Liver (tissue), 9 donors: ENCODE results near the gene MYO15B. TPM values are rescaled to one million over a fixed set of nuclear protein-coding genes. Genes with fewer than 3 reads are reported as not detected.

Experiments
- DNase-seq: peaks from one replicate; pipeline ENCODE4 v3.0.0-alpha.2; 2017; ENCODE audit warnings: low spot score
- H3K27ac ChIP-seq, 2 donors: one replicate each; pipeline ENCODE4 v1.7.0; 2013; ENCODE audit warnings: inconsistent platforms in 2 of 2, low read length in 2 of 2, control low read depth in 1 of 2, low read depth in 1 of 2, mild to moderate bottlenecking in 1 of 2
- H3K27me3 ChIP-seq, 4 donors: one replicate each; pipeline versions ENCODE4 v1.6.1 to v1.7.0; 2013; ENCODE audit warnings: low read length in 3 of 4, inconsistent platforms in 1 of 4, mild to moderate bottlenecking in 1 of 4, moderate library complexity in 1 of 4; ENCODE audit not compliant: control insufficient read depth in 4 of 4, insufficient read depth in 4 of 4
- H3K36me3 ChIP-seq, 4 donors: one replicate each; pipeline versions ENCODE4 v1.6.1 to v1.7.0; 2013; ENCODE audit warnings: low read length in 3 of 4, mild to moderate bottlenecking in 3 of 4, low read depth in 1 of 4, moderate library complexity in 1 of 4; ENCODE audit not compliant: control insufficient read depth in 4 of 4, insufficient read depth in 3 of 4
- H3K4me1 ChIP-seq, 4 donors: one replicate each; pipeline versions ENCODE4 v1.6.1 to v1.7.0; 2013; ENCODE audit warnings: low read length in 3 of 4, mild to moderate bottlenecking in 3 of 4, moderate library complexity in 1 of 4; ENCODE audit not compliant: control insufficient read depth in 4 of 4, insufficient read depth in 4 of 4
- H3K4me3 ChIP-seq, 3 donors: one replicate each; pipeline versions ENCODE4 v1.6.1 to v1.7.0; 2013; ENCODE audit warnings: low read length in 3 of 3, control low read depth in 1 of 3, low read depth in 1 of 3, mild to moderate bottlenecking in 1 of 3
- H3K9ac ChIP-seq, 2 donors: one replicate each; pipeline ENCODE4 v1.7.0; 2013; ENCODE audit warnings: low read length in 2 of 2, mild to moderate bottlenecking in 2 of 2, moderate library complexity in 2 of 2, control low read depth in 1 of 2, low read depth in 1 of 2
- H3K9me3 ChIP-seq, 4 donors: one replicate each; pipeline versions ENCODE4 v1.6.1 to v1.7.0; 2013; ENCODE audit warnings: low read length in 3 of 4; ENCODE audit not compliant: control insufficient read depth in 4 of 4
- ATF3 ChIP-seq: IDR thresholded peaks from 2 replicates; pipeline ENCODE4 v1.6.1; 2016; ENCODE audit warnings: antibody characterized with exemption
- FOXA1 ChIP-seq: IDR thresholded peaks from 2 replicates; pipeline ENCODE4 v1.6.1; 2016; ENCODE audit warnings: antibody characterized with exemption
- FOXA2 ChIP-seq: IDR thresholded peaks from 2 replicates; pipeline ENCODE4 v1.6.1; 2016; ENCODE audit warnings: antibody characterized with exemption
- GABPA ChIP-seq, 2 donors: IDR thresholded peaks in 1 of 2; conservative IDR thresholded peaks in 1 of 2; 2 replicates each; pipeline ENCODE4 v1.6.1; 2016; ENCODE audit warnings: antibody characterized with exemption in 2 of 2, mild to moderate bottlenecking in 1 of 2, moderate library complexity in 1 of 2
- HNF4G ChIP-seq: IDR thresholded peaks from 2 replicates; pipeline ENCODE4 v1.6.1; 2016; ENCODE audit warnings: antibody characterized with exemption
- JUND ChIP-seq, 2 donors: IDR thresholded peaks; 2 replicates each; pipeline ENCODE4 v1.6.1; 2016; ENCODE audit warnings: antibody characterized with exemption in 2 of 2
- NR2F2 ChIP-seq: IDR thresholded peaks from 2 replicates; pipeline ENCODE4 v1.6.1; 2016; ENCODE audit warnings: antibody characterized with exemption
- RAD21 ChIP-seq, 2 donors: IDR thresholded peaks; 2 replicates each; pipeline ENCODE4 v1.6.1; 2016; ENCODE audit warnings: antibody characterized with exemption in 2 of 2, mild to moderate bottlenecking in 2 of 2
- REST ChIP-seq: IDR thresholded peaks from 2 replicates; pipeline ENCODE4 v1.6.1; 2016; ENCODE audit warnings: antibody characterized with exemption, mild to moderate bottlenecking
- RXRA ChIP-seq, 2 donors: IDR thresholded peaks; 2 replicates each; pipeline ENCODE4 v1.6.1; 2017 to 2018; ENCODE audit warnings: antibody characterized with exemption in 2 of 2, mild to moderate bottlenecking in 1 of 2
- SP1 ChIP-seq: IDR thresholded peaks from 2 replicates; pipeline ENCODE4 v1.6.1; 2018; ENCODE audit warnings: antibody characterized with exemption, mild to moderate bottlenecking
- TAF1 ChIP-seq: conservative IDR thresholded peaks from 2 replicates; pipeline ENCODE4 v1.6.1; 2016; ENCODE audit warnings: antibody characterized with exemption, mild to moderate bottlenecking
- YY1 ChIP-seq: IDR thresholded peaks from 2 replicates; pipeline ENCODE4 v1.6.1; 2016; ENCODE audit warnings: antibody characterized with exemption, mild to moderate bottlenecking
- WGBS: extraction: QIAGEN DNeasy Blood & Tissue Kit; methylation state at CpG from one replicate; pipeline ENCODE4 v1.1.7; 2013; 5-methylcytosine and 5-hydroxymethylcytosine counted together
- polyA plus RNA-seq, 2 donors: library from polyadenylated mRNA; stranded (reverse) in 1 of 2; unstranded in 1 of 2; fragments of 200-250 nt in 1 of 2; fragments of >200 nt in 1 of 2; fragmentation: Nextera tagmentation in 1 of 2; extraction: Ambion mirVana in 1 of 2; gene quantifications; one replicate each; pipeline versions ENCODE4 v1.2.1 to v1.2.3, GENCODE V29; 2013 to 2015
- total RNA-seq, 2 donors: library from RNA; depleted of rRNA; stranded (reverse); fragments of >200 nt; gene quantifications; one replicate each; pipeline ENCODE4 v1.2.3, GENCODE V29; 2014
- TF ChIP-seq, protein P1 (sequence below): IDR thresholded peaks from 2 replicates; pipeline ENCODE4 v1.6.1; 2016; ENCODE audit warnings: antibody characterized with exemption
- TF ChIP-seq, protein P2 (sequence below): fragments of 150-350 bp; IDR thresholded peaks from 2 replicates; pipeline ENCODE4 v1.5.1; 2017; ENCODE audit warnings: improper control_type of control experiment, low read depth, low read length; ENCODE audit not compliant: missing input control
- TF ChIP-seq, protein P3 (sequence below): IDR thresholded peaks from 2 replicates; pipeline ENCODE4 v1.6.1; 2016; ENCODE audit warnings: antibody characterized with exemption
- donor health status: healthy.
- donor health status: healthy.
- donor health status: healthy.
- donor health status: healthy.
- donor health status: healthy.

Gene MYO15B
- total and polyA plus RNA-seq, 4 donors, result 13.3 to 34.4 (median 18.0) TPM

DNA sequence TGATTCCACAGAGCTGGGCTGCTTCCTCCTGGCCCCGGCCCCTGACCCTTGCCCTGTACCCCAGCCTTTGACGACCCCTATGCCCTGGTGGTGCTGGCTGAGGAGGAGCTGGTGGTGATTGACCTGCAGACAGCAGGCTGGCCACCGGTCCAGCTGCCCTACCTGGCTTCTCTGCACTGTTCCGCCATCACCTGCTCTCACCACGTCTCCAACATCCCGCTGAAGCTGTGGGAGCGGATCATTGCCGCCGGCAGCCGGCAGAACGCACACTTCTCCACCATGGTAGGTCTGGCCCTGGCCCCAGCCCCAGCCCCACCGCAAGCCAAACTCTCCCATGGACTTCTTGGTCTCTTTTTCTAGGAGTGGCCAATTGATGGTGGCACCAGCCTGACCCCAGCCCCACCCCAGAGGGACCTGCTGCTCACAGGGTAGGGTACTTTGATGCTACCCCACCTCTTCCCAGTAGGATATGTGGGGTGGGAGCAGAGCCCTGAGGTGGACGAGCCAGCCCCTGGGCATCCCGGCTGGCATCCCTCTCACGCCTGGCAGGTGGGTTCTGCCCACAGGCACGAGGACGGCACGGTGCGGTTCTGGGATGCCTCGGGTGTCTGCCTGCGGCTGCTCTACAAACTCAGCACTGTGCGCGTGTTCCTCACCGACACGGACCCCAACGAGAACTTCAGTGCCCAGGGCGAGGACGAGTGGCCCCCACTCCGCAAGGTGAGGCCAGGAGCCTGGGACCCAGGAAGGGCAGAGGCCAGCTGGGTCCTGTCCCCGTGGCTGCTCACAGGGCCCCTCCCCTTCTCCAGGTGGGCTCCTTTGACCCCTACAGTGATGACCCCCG is 19.0 kb upstream of the MYO15B start:
- no peaks in the 10 kb centered on the region for H3K4me1 ChIP-seq
- no peak overlapping the region for H3K9ac ChIP-seq
- H3K27me3 ChIP-seq, result no peaks in the 10 kb centered on the region
- no peaks in the 10 kb centered on the region for H3K9me3 ChIP-seq
- no peak overlapping the region for H3K4me3 ChIP-seq
- WGBS, result 93% methylated on average over 31 of the region's 31 CpGs
- no peak overlapping the region for H3K27ac ChIP-seq
- H3K36me3 ChIP-seq, result peaks cover 15 to 65% (median 27%) of the 10 kb centered on the region in 4 donors
- TF ChIP-seq, protein P1, sequence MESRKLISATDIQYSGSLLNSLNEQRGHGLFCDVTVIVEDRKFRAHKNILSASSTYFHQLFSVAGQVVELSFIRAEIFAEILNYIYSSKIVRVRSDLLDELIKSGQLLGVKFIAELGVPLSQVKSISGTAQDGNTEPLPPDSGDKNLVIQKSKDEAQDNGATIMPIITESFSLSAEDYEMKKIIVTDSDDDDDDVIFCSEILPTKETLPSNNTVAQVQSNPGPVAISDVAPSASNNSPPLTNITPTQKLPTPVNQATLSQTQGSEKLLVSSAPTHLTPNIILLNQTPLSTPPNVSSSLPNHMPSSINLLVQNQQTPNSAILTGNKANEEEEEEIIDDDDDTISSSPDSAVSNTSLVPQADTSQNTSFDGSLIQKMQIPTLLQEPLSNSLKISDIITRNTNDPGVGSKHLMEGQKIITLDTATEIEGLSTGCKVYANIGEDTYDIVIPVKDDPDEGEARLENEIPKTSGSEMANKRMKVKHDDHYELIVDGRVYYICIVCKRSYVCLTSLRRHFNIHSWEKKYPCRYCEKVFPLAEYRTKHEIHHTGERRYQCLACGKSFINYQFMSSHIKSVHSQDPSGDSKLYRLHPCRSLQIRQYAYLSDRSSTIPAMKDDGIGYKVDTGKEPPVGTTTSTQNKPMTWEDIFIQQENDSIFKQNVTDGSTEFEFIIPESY, result no peak
- TF ChIP-seq, protein P2, sequence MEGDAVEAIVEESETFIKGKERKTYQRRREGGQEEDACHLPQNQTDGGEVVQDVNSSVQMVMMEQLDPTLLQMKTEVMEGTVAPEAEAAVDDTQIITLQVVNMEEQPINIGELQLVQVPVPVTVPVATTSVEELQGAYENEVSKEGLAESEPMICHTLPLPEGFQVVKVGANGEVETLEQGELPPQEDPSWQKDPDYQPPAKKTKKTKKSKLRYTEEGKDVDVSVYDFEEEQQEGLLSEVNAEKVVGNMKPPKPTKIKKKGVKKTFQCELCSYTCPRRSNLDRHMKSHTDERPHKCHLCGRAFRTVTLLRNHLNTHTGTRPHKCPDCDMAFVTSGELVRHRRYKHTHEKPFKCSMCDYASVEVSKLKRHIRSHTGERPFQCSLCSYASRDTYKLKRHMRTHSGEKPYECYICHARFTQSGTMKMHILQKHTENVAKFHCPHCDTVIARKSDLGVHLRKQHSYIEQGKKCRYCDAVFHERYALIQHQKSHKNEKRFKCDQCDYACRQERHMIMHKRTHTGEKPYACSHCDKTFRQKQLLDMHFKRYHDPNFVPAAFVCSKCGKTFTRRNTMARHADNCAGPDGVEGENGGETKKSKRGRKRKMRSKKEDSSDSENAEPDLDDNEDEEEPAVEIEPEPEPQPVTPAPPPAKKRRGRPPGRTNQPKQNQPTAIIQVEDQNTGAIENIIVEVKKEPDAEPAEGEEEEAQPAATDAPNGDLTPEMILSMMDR, result no peak
- TF ChIP-seq RXRA (IDR thresholded peaks at IDR 0.05), result no peak
- TF ChIP-seq YY1, result no peak
- TF ChIP-seq FOXA1, result no peak
- TF ChIP-seq JUND (IDR thresholded peaks at IDR 0.05), result no peak
- TF ChIP-seq REST, result no peak
- TF ChIP-seq ATF3, result no peak
- TF ChIP-seq NR2F2, result no peak
- no peak for TF ChIP-seq HNF4G
- TF ChIP-seq, protein P3, sequence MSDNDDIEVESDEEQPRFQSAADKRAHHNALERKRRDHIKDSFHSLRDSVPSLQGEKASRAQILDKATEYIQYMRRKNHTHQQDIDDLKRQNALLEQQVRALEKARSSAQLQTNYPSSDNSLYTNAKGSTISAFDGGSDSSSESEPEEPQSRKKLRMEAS, result no peak
- TF ChIP-seq FOXA2, result no peak
- no peak for TF ChIP-seq TAF1
- TF ChIP-seq RAD21 (IDR thresholded peaks at IDR 0.05), result no peak
- TF ChIP-seq SP1, result no peak
- TF ChIP-seq GABPA (IDR thresholded peaks at IDR 0.05 in 1 of 2, conservative IDR thresholded peaks at IDR 0.05 in 1 of 2), result no peak
- no peak for DNase-seq
